PC-9 (cell line): ENCODE measurements around the gene RBM17. TPM values are rescaled to one million over a fixed set of nuclear protein-coding genes. Genes with fewer than 3 reads are reported as not detected.
"Not testable (repeated sequence)": the region's sequence is repeated elsewhere in the genome, so short reads cannot be mapped to it uniquely, and the experiment has no call there.

ENCODE experiments used
- BruUV-seq: library from RNA; stranded (reverse); fragments of 400-500 nt; replicated peaks from 2 replicates; lab custom pipeline; 2021; lab: Mats Ljungman, UMichigan
- CTCF ChIA-PET: fragments of 300-600 bp; sonication (Branson Sonifier 250); formaldehyde crosslinking; loops from one replicate; lab custom pipeline; 2022; ENCODE audit warnings: antibody characterized with exemption; lab: Charles Lee
- POLR2A ChIA-PET: fragments of 300-600 bp; sonication (Branson Sonifier 250); formaldehyde crosslinking; loops from one replicate; lab custom pipeline; 2022; ENCODE audit warnings: antibody characterized with exemption; ENCODE audit not compliant: unreplicated experiment; lab: Charles Lee
- DNase-seq, 2 experiments: peaks; one replicate each; pipeline versions ENCODE4 v3.0.0 to v3.0.0-alpha.2; 2015 to 2022; ENCODE audit warnings: mixed read lengths in 1 of 2
- H2AFZ ChIP-seq: fragments of 200-600 bp; sonication (generic); 2 replicates; pipeline ENCODE4 v1.8.1; 2017; ENCODE audit warnings: antibody characterized with exemption
- H3F3A ChIP-seq: fragments of 200-600 bp; sonication (generic); 2 replicates; pipeline ENCODE4 v1.8.1; 2017; ENCODE audit warnings: antibody characterized with exemption, mild to moderate bottlenecking, low read depth; ENCODE audit not compliant: insufficient read depth
- H3K27ac ChIP-seq: fragments of 200-600 bp; sonication (generic); 2 replicates; pipeline ENCODE4 v1.6.1; 2016; ENCODE audit warnings: mixed run types
- H3K27me3 ChIP-seq: fragments of 200-600 bp; sonication (generic); 2 replicates; pipeline ENCODE4 v1.6.1; 2016; ENCODE audit warnings: low read depth, mixed run types; ENCODE audit not compliant: insufficient read depth
- H3K36me3 ChIP-seq: fragments of 200-600 bp; sonication (generic); 2 replicates; pipeline ENCODE4 v1.6.1; 2016; ENCODE audit warnings: low read depth, mixed run types
- H3K4me1 ChIP-seq: fragments of 200-600 bp; sonication (generic); replicated peaks from 2 replicates; pipeline ENCODE4 v1.6.1; 2016; ENCODE audit warnings: mixed run types; ENCODE audit not compliant: insufficient read depth
- H3K4me2 ChIP-seq: fragments of 200-600 bp; sonication (generic); 2 replicates; pipeline ENCODE4 v1.6.1; 2017; ENCODE audit warnings: mixed run types
- H3K4me3 ChIP-seq: fragments of 200-600 bp; sonication (generic); 2 replicates; pipeline ENCODE4 v1.6.1; 2016; ENCODE audit warnings: mixed run types
- H3K79me2 ChIP-seq: fragments of 200-600 bp; sonication (generic); 2 replicates; pipeline ENCODE4 v1.6.1; 2017; ENCODE audit warnings: low read depth, mixed run types
- H3K9me2 ChIP-seq: fragments of 200-600 bp; sonication (generic); 2 replicates; pipeline ENCODE4 v1.8.1; 2017; ENCODE audit warnings: mild to moderate bottlenecking; ENCODE audit not compliant: insufficient read depth
- H3K9me3 ChIP-seq: fragments of 200-600 bp; sonication (generic); 2 replicates; pipeline ENCODE4 v1.8.1; 2016; ENCODE audit warnings: low read depth; ENCODE audit not compliant: insufficient read depth
- H4K20me1 ChIP-seq: fragments of 200-600 bp; sonication (generic); 2 replicates; pipeline ENCODE4 v1.8.1; 2017; ENCODE audit not compliant: insufficient read depth
- CTCF ChIP-seq: fragments of 200-600 bp; sonication (generic); conservative IDR thresholded peaks from 2 replicates; pipeline ENCODE4 v1.6.1; 2017; ENCODE audit warnings: mixed run types, antibody characterized with exemption, mild to moderate bottlenecking, moderate library complexity
- EZH2 ChIP-seq: fragments of 200-600 bp; sonication (generic); IDR thresholded peaks from 2 replicates; pipeline ENCODE4 v1.8.0; 2017; ENCODE audit warnings: antibody characterized with exemption, low read depth
- intact Hi-C: fragments of 100-400 bp; cut with micrococcal nuclease; formaldehyde crosslinking; loops from one replicate; pipeline ENCODE4 v1.10.0; 2022; ENCODE audit not compliant: unreplicated experiment
- total RNA-seq: library from RNA; stranded (reverse); gene quantifications from 2 replicates; pipeline ENCODE4 v1.2.3, GENCODE V29; 2021

The RBM17 gene
- total RNA-seq, 1 experiment from 2014 or later, result 131 TPM

- Histone ChIP-seq H3K4me1 (no peaks in the 10 kb centered on the region), H3K9me3 (no peaks in the 10 kb centered on the region), H2AFZ (no peak overlapping the region), H3K9me2 (no peaks in the 10 kb centered on the region), H4K20me1 (no peaks in the 10 kb centered on the region), H3K4me3 (no peak overlapping the region), H3K4me2 (no peak overlapping the region), H3K79me2 (no peaks in the 10 kb centered on the region), H3K36me3 (no peaks in the 10 kb centered on the region), H3F3A (no peaks in the 10 kb centered on the region), H3K27ac (no peak overlapping the region), H3K27me3 (no peaks in the 10 kb centered on the region)
- CTCF ChIA-PET, result no interaction called here
- no TSS peak for BruUV-seq
- POLR2A ChIA-PET, result no interaction called here
- intact Hi-C loops, result no loop called here
- no peak for DNase-seq
- TF ChIP-seq CTCF, result no peak
- TF ChIP-seq EZH2, result no peak
These were observed 48.6 kb upstream of the RBM17 start for GRCh38 chr10:6040205-6040604.

- POLR2A ChIA-PET, H3K27me3 ChIP-seq, H3K9me3 ChIP-seq, H4K20me1 ChIP-seq, H3K4me2 ChIP-seq, CTCF ChIA-PET, H3K9me2 ChIP-seq, H3K4me1 ChIP-seq, intact Hi-C loops, H3K27ac ChIP-seq, DNase-seq, H3K36me3 ChIP-seq, H3F3A ChIP-seq, H3K79me2 ChIP-seq, H3K4me3 ChIP-seq, H2AFZ ChIP-seq, BruUV-seq: not testable (repeated sequence)
These were observed 45.5 kb upstream of the RBM17 start for GRCh38 chr10:6043377-6043776.

- POLR2A ChIA-PET, result no interaction called here
- H3K9me2 ChIP-seq, result no peaks in the 10 kb centered on the region
These were observed 44.8 kb upstream of the RBM17 start for GRCh38 chr10:6044060-6044459.

More at GRCh38 chr10:6044060-6044459, 44.8 kb upstream of the RBM17 start:
- Histone ChIP-seq H3K27me3 (peaks cover 4% of the 10 kb centered on the region; the same call in 1 of the 2 replicates), H3K36me3 (no peaks in the 10 kb centered on the region), H3K27ac (no peak overlapping the region), H2AFZ (no peak overlapping the region), H4K20me1 (no peaks in the 10 kb centered on the region), H3F3A (no peaks in the 10 kb centered on the region), H3K9me3 (no peaks in the 10 kb centered on the region), H3K4me3 (no peak overlapping the region), H3K79me2 (no peaks in the 10 kb centered on the region), H3K4me2 (no peak overlapping the region), H3K4me1 (no peaks in the 10 kb centered on the region)
- intact Hi-C loops, result no loop called here
- no peak for DNase-seq
- BruUV-seq, result no TSS peak
- no peak for TF ChIP-seq EZH2
- TF ChIP-seq CTCF, result no peak
- CTCF ChIA-PET, result no interaction called here
